Gastrocnemius medialis (tissue), 4 donors: ENCODE measurements around the gene TUBB2B. TPM values are rescaled to one million over a fixed set of nuclear protein-coding genes. Genes with fewer than 3 reads are reported as not detected.

Experiments
- ATAC-seq, 2 donors: fragments of 150-250 bp; one replicate each; pipeline ENCODE4 v1.9.1; 2016
- DNase-seq, 2 donors: peaks; one replicate each; pipeline ENCODE4 v3.0.0-alpha.2; 2019
- H3K27ac ChIP-seq, 4 donors: fragments of 200-600 bp; sonication (generic); 1 replicate in 1 of 4; 2 replicates in 3 of 4; pipeline ENCODE4 v1.5.1; 2016 to 2018; ENCODE audit warnings: mild to moderate bottlenecking in 2 of 4, moderate library complexity in 1 of 4
- H3K27me3 ChIP-seq, 3 donors: fragments of 200-600 bp; sonication (generic) in 2 of 3; 1 replicate in 1 of 3; 2 replicates in 2 of 3; pipeline versions ENCODE4 v1.5.1 to v1.6.0; 2016 to 2019; ENCODE audit warnings: mild to moderate bottlenecking in 1 of 3, moderate library complexity in 1 of 3
- H3K36me3 ChIP-seq, 2 donors: fragments of 200-600 bp; sonication (generic) in 1 of 2; one replicate each; pipeline ENCODE4 v1.5.1; 2017 to 2018
- H3K4me1 ChIP-seq, 2 donors: fragments of 200-600 bp; sonication (generic) in 1 of 2; one replicate each; pipeline ENCODE4 v1.5.1; 2016 to 2017; ENCODE audit warnings: mild to moderate bottlenecking in 2 of 2
- H3K4me3 ChIP-seq, 4 donors: fragments of 200-600 bp; sonication (generic) in 3 of 4; 1 replicate in 1 of 4; 2 replicates in 3 of 4; pipeline ENCODE4 v1.5.1; 2016 to 2019; ENCODE audit warnings: mild to moderate bottlenecking in 2 of 4
- H3K9me3 ChIP-seq, 3 donors: fragments of 200-600 bp; sonication (generic) in 2 of 3; 1 replicate in 1 of 3; 2 replicates in 2 of 3; pipeline ENCODE4 v1.5.1; 2016 to 2019
- CTCF ChIP-seq, 5 experiments: fragments of 450-650 bp in 3 of 5; fragments of 200-600 bp in 2 of 5; sonication (generic) in 2 of 5; IDR thresholded peaks in 4 of 5; conservative IDR thresholded peaks in 1 of 5; 1 replicate in 4 of 5; 2 replicates in 1 of 5; pipeline ENCODE4 v1.5.1; 2016 to 2019; ENCODE audit warnings: antibody characterized with exemption in 5 of 5, mild to moderate bottlenecking in 3 of 5, moderate library complexity in 3 of 5
- POLR2A ChIP-seq, 2 donors: fragments of 450-650 bp; IDR thresholded peaks; one replicate each; pipeline ENCODE4 v1.6.1; 2017; ENCODE audit warnings: antibody characterized with exemption in 2 of 2, mild to moderate bottlenecking in 2 of 2, moderate library complexity in 2 of 2
- in situ Hi-C, 4 donors: fragments of 200-750 bp; cut with MboI; loops; one replicate each; pipeline versions ENCODE4 v1.15.0 to v1.8.0; 2017; ENCODE audit warnings: low sequenced_read_pairs in 4 of 4
- intact Hi-C: fragments of 100-400 bp; cut with DNase I; formaldehyde crosslinking; loops from one replicate; pipeline ENCODE4 v1.15.1; 2023; ENCODE audit warnings: low total_unique reads
- total RNA-seq, 4 donors: library from RNA; depleted of rRNA; stranded (reverse); fragments of >200 nt; gene quantifications; one replicate each; pipeline versions ENCODE4 v1.1.0 to v1.2.3, GENCODE V29; 2016

Gene TUBB2B
- total RNA-seq, 4 donors from 2014 or later: 1.5 to 3.5 (median 1.9) TPM

GRCh38 chr6:3209114-3210023 lies 18.1 kb downstream of the TUBB2B start:
- Histone ChIP-seq H3K27me3 (peaks cover 0 to 26% (median 8%) of the 10 kb centered on the region in 3 donors), H3K4me1 (no peaks in the 10 kb centered on the region), H3K27ac (no peak overlapping the region), H3K36me3 (no peaks in the 10 kb centered on the region), H3K9me3 (no peaks in the 10 kb centered on the region), H3K4me3 (no peak overlapping the region)
- DNase-seq: peak in 1 of 2 donors; percentile 47
- in situ Hi-C loops (no loop called here), intact Hi-C loops (no loop called here)
- no peak for TF ChIP-seq CTCF (IDR thresholded peaks at IDR 0.05 in 4 of 5, conservative IDR thresholded peaks at IDR 0.05 in 1 of 5)
- no peak for TF ChIP-seq POLR2A (IDR thresholded peaks at IDR 0.05)
- peak; percentile 41 to 65 for ATAC-seq

GRCh38 chr6:3208775-3209113 lies 18.7 kb downstream of the TUBB2B start:
- intact Hi-C loops: no loop called here

GRCh38 chr6:3208098-3208774 lies 19.2 kb downstream of the TUBB2B start:
- intact Hi-C loops (no loop called here), in situ Hi-C loops (no loop called here)
- H3K27ac ChIP-seq: no peak overlapping the region
- H3K27me3 ChIP-seq: peaks cover 0 to 26% (median 8%) of the 10 kb centered on the region in 3 donors
- ATAC-seq (no peak), DNase-seq (no peak)
- no peak overlapping the region for H3K4me3 ChIP-seq
- no peaks in the 10 kb centered on the region for H3K9me3 ChIP-seq
- no peaks in the 10 kb centered on the region for H3K4me1 ChIP-seq
- TF ChIP-seq CTCF (IDR thresholded peaks at IDR 0.05 in 4 of 5, conservative IDR thresholded peaks at IDR 0.05 in 1 of 5) (no peak), POLR2A (IDR thresholded peaks at IDR 0.05) (no peak)
- no peaks in the 10 kb centered on the region for H3K36me3 ChIP-seq

More at GRCh38 chr6:3208775-3209113, 18.7 kb downstream of the TUBB2B start:
- no peak for TF ChIP-seq CTCF (IDR thresholded peaks at IDR 0.05 in 4 of 5, conservative IDR thresholded peaks at IDR 0.05 in 1 of 5)
- no peak for TF ChIP-seq POLR2A (IDR thresholded peaks at IDR 0.05)
- DNase-seq (no peak), ATAC-seq (no peak)
- Histone ChIP-seq H3K9me3 (no peaks in the 10 kb centered on the region), H3K27ac (no peak overlapping the region), H3K4me3 (no peak overlapping the region), H3K27me3 (peaks cover 0 to 26% (median 8%) of the 10 kb centered on the region in 3 donors), H3K4me1 (no peaks in the 10 kb centered on the region), H3K36me3 (no peaks in the 10 kb centered on the region)
- in situ Hi-C loops: no loop called here

GRCh38 chr6:3206339-3207015 lies 21.0 kb downstream of the TUBB2B start:
- H3K27me3 ChIP-seq: peaks cover 0 to 26% (median 8%) of the 10 kb centered on the region in 3 donors
- no peak for DNase-seq
- intact Hi-C loops (no loop called here), in situ Hi-C loops (no loop called here)
- no peaks in the 10 kb centered on the region for H3K36me3 ChIP-seq
- TF ChIP-seq CTCF (IDR thresholded peaks at IDR 0.05 in 4 of 5, conservative IDR thresholded peaks at IDR 0.05 in 1 of 5) (no peak), POLR2A (IDR thresholded peaks at IDR 0.05) (no peak)
- H3K9me3 ChIP-seq: no peaks in the 10 kb centered on the region
- no peak overlapping the region for H3K27ac ChIP-seq
- H3K4me1 ChIP-seq: no peaks in the 10 kb centered on the region
- no peak overlapping the region for H3K4me3 ChIP-seq
- ATAC-seq: no peak
